Measurements from ENCODE around the gene GGA2.

- TF ChIP-seq CTCF (IDR thresholded peaks at IDR 0.05): no peak
- no peak for TF ChIP-seq POLR2A (IDR thresholded peaks at IDR 0.05)
Measured at GRCh38 chr16:23544436-23544835, 34.1 kb upstream of the GGA2 start.
